ENCODE measurements around the gene CCNF.

Gene CCNF

DNA sequence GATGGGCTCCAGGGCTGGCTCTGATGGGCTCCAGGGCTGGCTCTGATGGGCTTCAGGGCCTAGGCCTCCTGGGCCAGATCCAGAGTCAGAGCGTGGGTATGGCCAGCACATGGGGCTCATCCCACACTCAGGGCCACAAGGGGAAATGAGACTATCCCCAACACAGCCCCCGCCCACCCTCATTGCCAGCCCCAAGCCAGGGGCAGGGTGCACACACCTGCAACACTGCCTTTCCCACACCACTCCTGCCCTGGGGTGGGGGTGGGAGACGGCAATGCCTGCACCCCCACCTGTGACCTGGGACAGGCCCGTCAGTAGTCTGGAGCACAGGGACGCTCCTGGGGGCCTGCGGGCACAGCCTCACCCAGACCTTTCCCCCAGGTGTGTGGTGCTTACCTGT is 70.2 kb downstream of the CCNF start:
- peaks cover 46% of the 10 kb centered on the region for H3K36me3 ChIP-seq
- H3K4me3 ChIP-seq (ENCODE audit: low read depth, low read length): no peak overlapping the region
- H3K27ac ChIP-seq: no peak overlapping the region
- TF ChIP-seq, protein P1, sequence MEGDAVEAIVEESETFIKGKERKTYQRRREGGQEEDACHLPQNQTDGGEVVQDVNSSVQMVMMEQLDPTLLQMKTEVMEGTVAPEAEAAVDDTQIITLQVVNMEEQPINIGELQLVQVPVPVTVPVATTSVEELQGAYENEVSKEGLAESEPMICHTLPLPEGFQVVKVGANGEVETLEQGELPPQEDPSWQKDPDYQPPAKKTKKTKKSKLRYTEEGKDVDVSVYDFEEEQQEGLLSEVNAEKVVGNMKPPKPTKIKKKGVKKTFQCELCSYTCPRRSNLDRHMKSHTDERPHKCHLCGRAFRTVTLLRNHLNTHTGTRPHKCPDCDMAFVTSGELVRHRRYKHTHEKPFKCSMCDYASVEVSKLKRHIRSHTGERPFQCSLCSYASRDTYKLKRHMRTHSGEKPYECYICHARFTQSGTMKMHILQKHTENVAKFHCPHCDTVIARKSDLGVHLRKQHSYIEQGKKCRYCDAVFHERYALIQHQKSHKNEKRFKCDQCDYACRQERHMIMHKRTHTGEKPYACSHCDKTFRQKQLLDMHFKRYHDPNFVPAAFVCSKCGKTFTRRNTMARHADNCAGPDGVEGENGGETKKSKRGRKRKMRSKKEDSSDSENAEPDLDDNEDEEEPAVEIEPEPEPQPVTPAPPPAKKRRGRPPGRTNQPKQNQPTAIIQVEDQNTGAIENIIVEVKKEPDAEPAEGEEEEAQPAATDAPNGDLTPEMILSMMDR (IDR thresholded peaks at IDR 0.05; ENCODE audit: low read depth, low read length): no peak
- no peaks in the 10 kb centered on the region for H3K27me3 ChIP-seq (ENCODE audit: insufficient read depth, low read depth, severe bottlenecking)
- no peak for DNase-seq
- no peaks in the 10 kb centered on the region for H3K9me3 ChIP-seq (ENCODE audit: severe bottlenecking)

DNA sequence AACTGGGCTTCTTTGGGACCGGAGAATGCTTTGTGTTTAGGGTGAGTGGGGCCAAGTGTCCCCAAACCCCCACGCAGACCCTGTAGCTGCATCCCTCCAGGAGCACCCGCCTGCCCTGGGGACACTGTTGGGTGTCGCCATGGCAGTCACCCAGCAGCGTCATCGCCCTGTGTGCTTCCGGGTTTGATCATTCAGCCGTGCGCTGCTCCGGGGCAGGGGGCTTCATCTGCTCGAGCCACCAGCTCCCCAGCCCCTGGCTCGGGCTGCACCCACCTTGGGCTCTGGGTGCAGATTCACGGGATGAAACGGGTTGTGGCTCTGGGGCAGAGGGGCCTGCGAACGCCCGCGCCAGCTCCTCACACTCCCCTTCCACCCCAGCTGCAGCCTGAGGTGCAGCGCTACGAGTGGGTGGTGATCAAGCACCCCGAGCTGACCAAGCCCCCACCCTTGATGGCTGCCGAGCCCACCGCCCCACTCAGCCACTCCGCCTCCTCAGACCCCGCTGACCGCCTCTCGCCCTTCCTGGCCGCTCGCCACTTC is 70.7 kb downstream of the CCNF start:
- Histone ChIP-seq H3K36me3 (peaks cover 46% of the 10 kb centered on the region), H3K27ac (peak overlapping the region; percentile 66; the same call in 1 of the 2 replicates), H3K9me3 (ENCODE audit: severe bottlenecking) (no peaks in the 10 kb centered on the region), H3K4me3 (ENCODE audit: low read depth, low read length) (no peak overlapping the region), H3K27me3 (ENCODE audit: insufficient read depth, low read depth, severe bottlenecking) (no peaks in the 10 kb centered on the region)
- no peak for DNase-seq
- TF ChIP-seq, protein P1 (IDR thresholded peaks at IDR 0.05; ENCODE audit: low read depth, low read length): no peak

DNA sequence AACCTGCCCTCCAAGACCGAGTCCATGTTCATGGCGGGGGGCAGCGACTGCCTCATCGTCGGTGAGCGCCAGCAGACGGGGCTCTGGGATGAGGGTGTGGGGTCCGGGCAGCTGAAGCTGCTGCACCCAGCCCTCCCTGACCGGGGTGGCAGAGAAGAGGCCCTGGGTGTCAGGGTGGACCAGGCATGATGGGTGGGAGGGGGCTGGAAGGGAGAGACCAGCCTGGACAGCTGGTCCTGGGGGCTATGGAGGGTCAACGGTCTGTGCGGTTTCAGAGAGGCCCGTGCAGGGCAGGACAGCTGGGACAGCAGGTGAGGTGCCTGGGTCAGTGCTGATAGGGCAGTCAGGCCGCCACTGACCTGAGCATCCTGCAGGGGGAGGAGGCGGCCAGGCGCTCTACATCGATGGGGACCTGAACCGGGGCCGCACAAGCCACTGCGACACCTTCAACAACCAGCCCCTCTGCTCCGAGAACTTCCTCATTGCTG is 71.2 kb downstream of the CCNF start:
- TF ChIP-seq, protein P1 (IDR thresholded peaks at IDR 0.05; ENCODE audit: low read depth, low read length): peak; percentile 21
- DNase-seq: no peak
- Histone ChIP-seq H3K36me3 (peaks cover 46% of the 10 kb centered on the region), H3K9me3 (ENCODE audit: severe bottlenecking) (no peaks in the 10 kb centered on the region), H3K27me3 (ENCODE audit: insufficient read depth, low read depth, severe bottlenecking) (no peaks in the 10 kb centered on the region), H3K4me3 (ENCODE audit: low read depth, low read length) (no peak overlapping the region), H3K27ac (peak overlapping the region; percentile 66)

DNA sequence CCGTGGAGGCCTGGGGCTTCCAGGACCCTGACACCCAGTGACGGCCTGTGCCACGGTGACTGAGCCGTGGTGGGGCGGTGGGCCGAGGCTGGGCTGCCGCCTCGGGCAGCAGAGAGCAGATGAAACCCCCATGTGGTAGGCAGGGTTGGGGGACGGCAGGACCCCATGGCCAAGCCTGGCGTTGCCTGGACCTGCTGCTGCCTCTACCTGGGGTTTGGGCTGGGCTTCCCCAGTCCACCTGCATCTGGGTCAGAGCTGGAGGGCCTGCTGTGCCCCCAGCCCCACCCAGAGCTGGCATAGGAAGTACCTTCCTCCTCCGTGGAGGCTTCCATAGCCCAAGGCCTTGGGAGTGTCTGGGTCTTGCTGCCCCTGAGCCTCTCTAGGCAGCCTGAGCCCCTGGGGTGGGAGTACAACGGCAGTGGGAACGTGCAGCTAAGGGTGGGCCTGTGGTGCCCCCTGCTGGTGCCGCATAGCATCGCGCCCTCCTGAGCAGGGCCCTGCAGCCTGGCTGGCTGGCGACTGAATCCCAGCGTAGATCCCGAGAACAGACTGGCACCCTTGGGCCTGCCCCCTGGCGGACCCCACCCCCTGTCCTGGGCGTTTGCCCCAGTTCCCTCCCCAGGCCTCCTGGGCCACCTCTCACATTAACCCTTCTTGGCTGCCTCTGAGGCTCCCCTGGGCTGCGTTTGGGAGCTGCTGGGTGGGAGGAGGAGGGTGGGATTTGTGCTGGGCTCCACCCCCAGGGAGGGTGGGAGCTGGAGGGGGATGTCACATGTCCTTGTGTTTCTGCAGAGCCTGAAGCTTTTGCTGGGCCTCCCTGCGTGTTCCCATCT is 71.9 kb downstream of the CCNF start:
- peaks cover 45% of the 10 kb centered on the region for H3K36me3 ChIP-seq
- DNase-seq: peak; percentile 90
- H3K9me3 ChIP-seq (ENCODE audit: severe bottlenecking): no peaks in the 10 kb centered on the region
- TF ChIP-seq, protein P1 (IDR thresholded peaks at IDR 0.05; ENCODE audit: low read depth, low read length): peak; percentile 97
- H3K27ac ChIP-seq: peak overlapping the region; percentile 66
- no peaks in the 10 kb centered on the region for H3K27me3 ChIP-seq (ENCODE audit: insufficient read depth, low read depth, severe bottlenecking)
- peak overlapping the region; percentile 18; the same call in 1 of the 2 replicates for H3K4me3 ChIP-seq (ENCODE audit: low read depth, low read length)

DNA sequence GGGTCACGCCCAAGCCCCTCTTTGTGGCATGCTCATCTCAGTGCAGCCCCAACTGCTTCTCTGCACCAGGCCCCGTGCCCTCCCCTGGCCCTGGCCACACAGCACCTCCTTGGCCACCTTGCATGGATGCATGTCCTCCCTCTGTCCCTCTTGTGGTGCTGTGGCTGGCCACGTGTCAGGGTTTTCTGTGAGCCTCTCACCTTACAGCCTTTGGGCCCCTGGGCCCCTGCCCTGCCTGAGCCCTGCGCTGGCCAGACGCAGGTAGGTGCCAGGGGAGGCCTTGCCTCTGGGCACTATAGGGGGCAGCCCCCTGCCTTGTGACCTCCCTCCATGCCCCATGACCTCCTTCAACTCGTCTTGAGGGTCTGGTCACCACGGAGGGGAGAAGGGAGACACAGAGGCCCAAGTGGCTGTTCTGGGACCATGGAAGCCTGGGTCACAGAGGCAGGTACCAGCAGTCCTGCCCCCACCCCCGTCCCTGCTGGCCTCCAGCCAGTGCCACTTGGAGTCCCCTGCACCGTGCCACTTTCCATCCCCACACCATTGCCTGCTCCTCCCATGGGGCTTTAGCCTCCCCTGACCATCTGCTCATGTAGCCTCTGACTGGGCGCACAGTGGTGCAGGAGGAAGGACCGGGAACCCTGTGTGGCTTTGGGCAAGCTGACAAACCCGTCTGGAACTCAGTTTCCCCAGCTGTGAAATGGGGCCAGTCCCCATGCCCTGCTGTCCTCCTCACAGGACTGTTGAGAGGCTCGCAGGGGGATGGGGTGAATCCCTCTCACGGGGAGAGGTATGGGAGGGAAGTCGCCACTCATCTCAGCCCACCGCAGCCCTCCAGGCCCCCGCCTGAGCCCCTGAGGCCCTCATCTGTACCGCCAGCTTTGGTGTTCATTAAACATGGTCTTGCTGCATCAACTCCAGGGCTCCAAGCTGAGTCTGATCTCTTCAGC is 73.0 kb downstream of the CCNF start:
- Histone ChIP-seq H3K4me3 (ENCODE audit: low read depth, low read length) (no peak overlapping the region), H3K27me3 (ENCODE audit: insufficient read depth, low read depth, severe bottlenecking) (no peaks in the 10 kb centered on the region), H3K36me3 (peaks cover 34% of the 10 kb centered on the region), H3K9me3 (ENCODE audit: severe bottlenecking) (no peaks in the 10 kb centered on the region), H3K27ac (peak overlapping the region; percentile 66)
- DNase-seq: no peak
- TF ChIP-seq, protein P1 (IDR thresholded peaks at IDR 0.05; ENCODE audit: low read depth, low read length): no peak

Measured in WERI-Rb-1 (cell line).